ENCODE data around the gene STARD7.
"Not testable (repeated sequence)": the region's sequence is repeated elsewhere in the genome, so short reads cannot be mapped to it uniquely, and the experiment has no call there.

The STARD7 gene

GRCh38 chr2:96163768-96164429 lies 44.7 kb downstream of the STARD7 start:
- peak; percentile 89 to 91 for DNase-seq (ENCODE audit: low read depth in 2 of 2)

DNA sequence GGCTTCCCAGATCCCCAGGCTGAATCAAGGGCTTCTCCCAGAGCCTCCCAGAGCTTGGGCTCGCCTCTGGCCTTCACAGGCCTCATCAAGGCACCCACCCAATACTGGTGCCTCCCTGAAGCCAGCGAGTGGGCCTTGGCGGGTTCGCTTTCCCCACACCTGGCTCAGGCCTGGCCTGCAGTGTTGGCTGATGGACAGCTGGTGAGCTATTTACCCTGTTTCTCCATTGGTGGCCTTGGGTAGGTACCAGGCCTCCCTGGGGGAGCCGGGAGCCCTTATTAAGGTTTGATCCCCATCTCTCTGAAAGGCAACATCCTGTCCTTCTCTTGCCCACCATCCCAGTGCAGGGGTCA lies 45.2 kb downstream of the STARD7 start:
- DNase-seq (ENCODE audit: low read depth in 2 of 2): no peak

DNA sequence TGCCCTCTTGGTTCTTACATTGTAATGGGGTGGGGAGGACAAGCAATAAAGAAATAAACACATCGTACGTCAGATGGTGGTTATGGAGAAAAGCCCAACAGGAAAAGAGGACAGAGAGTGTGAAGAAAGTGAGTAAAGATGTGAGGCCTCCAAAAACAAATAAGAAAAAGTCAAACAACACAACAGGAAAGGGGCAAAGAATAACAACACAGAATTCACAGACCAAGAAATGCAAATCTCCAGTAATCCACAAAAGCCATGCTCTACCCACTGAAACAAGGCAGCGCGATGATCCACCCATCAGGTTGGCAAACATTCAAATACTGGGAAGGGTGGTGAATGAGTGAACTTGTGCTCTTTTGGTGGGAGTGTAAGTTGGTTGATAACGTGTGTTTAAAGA lies 46.7 kb downstream of the STARD7 start:
- no peak for DNase-seq (ENCODE audit: low read depth in 2 of 2)

- DNase-seq (ENCODE audit: low read depth in 2 of 2): not testable (repeated sequence)
Measured at GRCh38 chr2:96160366-96160765, 48.3 kb downstream of the STARD7 start.

- peak in 1 of 2 donors; percentile 51 for DNase-seq (ENCODE audit: low read depth in 2 of 2)
Measured at GRCh38 chr2:96159084-96159830, 49.4 kb downstream of the STARD7 start.

DNA sequence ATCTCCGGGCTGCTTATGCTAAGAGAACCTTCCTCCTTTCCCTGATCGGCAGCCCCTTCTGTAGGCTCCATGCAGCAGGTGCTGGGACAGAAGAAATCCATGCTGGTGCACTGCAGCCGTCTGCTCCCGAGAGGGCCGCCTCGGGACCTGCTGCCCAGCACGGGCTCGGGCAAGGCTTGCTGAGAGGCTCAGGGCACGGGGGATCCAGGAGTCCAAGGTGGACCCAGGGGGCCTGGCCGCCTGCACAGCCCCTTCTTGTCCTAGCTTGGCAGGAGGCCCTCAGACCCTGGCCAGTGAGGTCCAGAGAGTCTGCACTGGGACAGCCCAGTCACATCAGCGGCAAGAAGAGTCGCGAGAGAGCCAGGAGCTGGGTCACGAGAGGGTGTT lies 50.1 kb downstream of the STARD7 start:
- DNase-seq (ENCODE audit: low read depth in 2 of 2): no peak

DNA sequence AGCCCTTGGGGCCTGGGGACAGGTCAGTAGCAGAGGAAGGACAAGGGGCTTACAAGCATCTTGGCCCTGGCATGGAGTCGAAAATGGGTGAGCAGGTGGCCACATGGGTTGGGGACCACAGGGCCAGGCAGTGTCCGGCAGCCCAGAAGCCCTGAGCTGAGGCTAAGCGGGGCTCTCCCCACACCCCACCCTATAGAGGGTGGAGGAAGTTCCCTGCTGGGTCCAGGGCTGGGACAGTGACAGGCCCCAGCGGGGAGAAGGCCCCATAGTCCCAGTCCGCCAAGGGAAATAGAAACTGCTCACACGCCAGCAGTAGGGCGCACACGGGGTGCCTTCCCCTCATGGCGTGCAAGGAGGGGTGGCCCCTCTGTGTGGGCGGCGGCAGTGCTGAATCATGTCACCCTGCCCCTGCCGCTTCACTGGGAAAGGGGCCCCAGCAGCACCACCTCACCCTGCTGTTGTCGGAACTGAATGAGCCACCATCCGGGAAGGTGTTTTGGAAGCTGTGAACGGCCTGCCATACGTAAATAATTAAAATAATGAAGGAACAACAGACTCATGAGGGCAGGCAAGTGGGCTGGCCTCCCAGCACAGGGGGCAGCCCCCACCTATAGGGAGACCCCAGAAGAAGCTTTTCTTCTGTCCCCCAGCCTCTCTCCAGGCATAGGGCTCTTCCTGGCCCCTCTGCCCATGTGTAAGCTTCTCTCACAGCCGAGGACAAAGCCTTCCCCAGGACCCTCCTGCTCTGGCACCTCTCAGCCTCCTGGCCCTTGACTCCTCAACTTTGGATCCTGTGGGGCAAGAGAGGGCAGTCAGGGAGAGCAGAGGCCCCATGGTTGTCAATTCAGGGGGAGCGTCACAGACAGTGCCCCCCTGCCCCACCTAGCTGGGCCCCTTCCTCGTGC lies 50.7 kb downstream of the STARD7 start:
- peak; percentile 88 to 92 for DNase-seq (ENCODE audit: low read depth in 2 of 2)

DNA sequence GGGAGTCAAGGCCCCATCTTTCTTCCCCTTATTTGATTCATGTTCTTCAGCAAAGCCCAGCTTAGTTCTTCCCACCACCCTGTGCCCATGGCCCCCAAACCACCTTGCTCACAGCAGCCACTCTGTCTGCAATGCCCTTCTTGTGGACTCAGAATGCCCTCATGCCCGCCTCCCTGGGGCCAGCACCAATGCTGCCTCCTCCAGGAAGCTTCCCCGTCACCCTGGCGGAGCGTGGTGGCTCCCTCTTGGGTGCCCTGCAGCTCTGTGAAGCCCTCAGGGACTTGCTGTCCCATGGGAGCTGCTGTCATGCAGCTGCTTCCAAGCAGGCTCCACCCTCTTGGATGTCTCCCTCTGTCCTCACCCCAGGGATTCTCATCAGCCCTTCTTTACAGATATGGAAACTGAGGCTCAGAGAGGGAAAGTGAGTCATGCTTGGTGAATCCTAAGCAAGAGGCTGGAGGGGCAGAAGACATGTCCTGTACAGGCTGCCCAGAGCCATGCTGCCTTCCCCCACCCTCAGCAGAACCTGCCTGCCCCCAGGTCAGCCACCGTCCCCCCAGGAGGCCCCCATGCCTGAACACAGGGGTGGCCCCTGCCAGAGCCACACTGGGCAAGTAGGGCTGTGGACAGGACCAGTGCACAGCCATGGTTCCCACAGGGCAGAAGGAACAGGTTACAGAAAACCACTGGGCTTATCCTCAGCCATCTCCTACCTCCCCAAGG lies 51.5 kb downstream of the STARD7 start:
- no peak for DNase-seq (ENCODE audit: low read depth in 2 of 2)

DNA sequence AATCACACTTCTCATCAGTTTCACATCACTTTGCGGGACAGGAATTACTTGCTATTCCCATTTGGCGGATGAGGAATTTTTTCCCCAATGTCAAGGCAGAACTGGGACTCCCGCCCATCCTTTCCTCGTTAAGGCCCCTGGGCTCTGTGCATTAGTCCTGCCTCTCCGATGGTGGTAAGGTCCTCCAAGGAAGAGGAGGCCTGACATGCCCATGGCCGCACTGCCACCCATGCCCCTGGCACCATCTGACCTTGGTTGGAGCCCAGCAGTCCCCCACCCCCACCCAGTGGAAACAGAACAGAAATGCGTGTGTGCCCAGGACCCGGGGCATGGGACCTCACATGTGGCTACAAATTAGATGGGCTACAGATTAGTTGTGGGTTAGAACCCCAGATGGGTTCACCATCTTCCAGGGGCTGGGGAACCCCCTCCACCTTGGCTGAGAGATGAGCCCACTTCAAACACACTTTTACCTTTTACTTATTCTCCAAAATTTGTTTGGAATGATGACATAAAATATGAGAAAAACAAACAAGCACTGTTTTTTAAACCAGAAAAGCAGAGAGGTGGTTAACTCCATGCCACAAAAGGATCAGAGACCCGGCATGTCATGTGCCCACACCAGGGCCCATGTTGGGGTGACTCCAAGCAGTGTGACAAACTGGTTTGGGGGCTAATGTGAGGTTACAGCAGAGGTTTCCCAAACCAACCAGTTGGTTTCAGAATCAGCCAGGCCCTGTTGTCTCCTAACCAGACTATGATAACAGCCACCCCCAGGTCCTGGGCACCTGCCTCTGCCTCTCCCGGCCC lies 52.4 kb downstream of the STARD7 start:
- no peak for DNase-seq (ENCODE audit: low read depth in 2 of 2)

GRCh38 chr2:96154506-96155380 lies 53.9 kb downstream of the STARD7 start:
- DNase-seq (ENCODE audit: low read depth in 2 of 2): no peak

DNA sequence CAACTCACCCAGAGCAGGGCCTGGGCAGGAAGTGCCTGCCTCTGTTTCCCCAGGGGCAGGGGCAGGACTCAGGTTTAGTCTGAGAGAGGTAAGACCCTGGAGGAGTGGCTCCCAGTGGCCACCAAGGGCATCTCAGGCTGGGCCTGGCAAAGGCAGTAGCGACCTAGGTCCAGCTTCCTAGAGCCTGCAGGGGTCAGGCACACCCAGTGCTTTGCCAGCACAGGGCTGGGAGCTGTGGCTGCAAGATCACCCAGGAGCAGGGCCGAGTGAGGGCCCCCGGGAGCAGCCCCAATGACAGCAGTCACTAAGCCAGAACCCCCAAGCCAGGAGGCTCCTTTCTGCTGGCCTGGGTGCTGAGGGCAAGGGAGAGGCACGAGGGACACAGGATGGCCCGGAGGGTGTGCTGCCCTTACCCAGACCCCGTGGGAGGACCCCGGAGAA lies 54.6 kb downstream of the STARD7 start:
- DNase-seq (ENCODE audit: low read depth in 2 of 2): no peak

- DNase-seq (ENCODE audit: low read depth in 2 of 2): no peak
Measured at GRCh38 chr2:96153291-96153713, 55.3 kb downstream of the STARD7 start.

- DNase-seq (ENCODE audit: low read depth in 2 of 2): no peak
Measured at GRCh38 chr2:96152304-96153161, 56.1 kb downstream of the STARD7 start.

- no peak for DNase-seq (ENCODE audit: low read depth in 2 of 2)
Measured at GRCh38 chr2:96151595-96152303, 56.9 kb downstream of the STARD7 start.

GRCh38 chr2:96150791-96151594 lies 57.6 kb downstream of the STARD7 start:
- no peak for DNase-seq (ENCODE audit: low read depth in 2 of 2)

- DNase-seq (ENCODE audit: low read depth in 2 of 2): no peak
Measured at GRCh38 chr2:96150007-96150640, 58.5 kb downstream of the STARD7 start.
